Activated naive CD4-positive, alpha-beta T cell treated with anti-CD3 and anti-CD28 coated beads, Interleukin-2, amount 50 U/mL, for 72 hours (primary cell): Measurements from ENCODE around the gene KRTAP5-6. TPM values are rescaled to one million over a fixed set of nuclear protein-coding genes. Genes with fewer than 3 reads are reported as not detected.

Source experiments
- ATAC-seq, 2 donors: fragments of 150-1000 bp; cut with Tn5 transposase; 2 replicates each; pipeline ENCODE4 v1.10.0; 2021; ENCODE audit warnings: mild to moderate bottlenecking in 2 of 2, moderate library complexity in 2 of 2
- DNase-seq, 2 donors: peaks; one replicate each; pipeline ENCODE4 v3.0.0; 2021 to 2022; ENCODE audit warnings: low spot score in 2 of 2
- H3K27ac Mint-ChIP-seq, 2 donors: one replicate each; pipeline ENCODE4 v1.8.0; 2022; ENCODE audit warnings: mild to moderate bottlenecking in 2 of 2, mixed read lengths in 2 of 2
- H3K36me3 Mint-ChIP-seq, 2 donors: one replicate each; pipeline ENCODE4 v1.8.0; 2022; ENCODE audit warnings: mixed read lengths in 2 of 2
- H3K9me3 Mint-ChIP-seq, 2 donors: one replicate each; pipeline ENCODE4 v1.8.0; 2022; ENCODE audit warnings: mixed read lengths in 2 of 2
- total RNA-seq, 2 donors: library from RNA; stranded (reverse); gene quantifications; one replicate each; pipeline ENCODE4 v1.2.3, GENCODE V29; 2022

Gene KRTAP5-6
- total RNA-seq, 2 donors from 2014 or later: not detected

DNA sequence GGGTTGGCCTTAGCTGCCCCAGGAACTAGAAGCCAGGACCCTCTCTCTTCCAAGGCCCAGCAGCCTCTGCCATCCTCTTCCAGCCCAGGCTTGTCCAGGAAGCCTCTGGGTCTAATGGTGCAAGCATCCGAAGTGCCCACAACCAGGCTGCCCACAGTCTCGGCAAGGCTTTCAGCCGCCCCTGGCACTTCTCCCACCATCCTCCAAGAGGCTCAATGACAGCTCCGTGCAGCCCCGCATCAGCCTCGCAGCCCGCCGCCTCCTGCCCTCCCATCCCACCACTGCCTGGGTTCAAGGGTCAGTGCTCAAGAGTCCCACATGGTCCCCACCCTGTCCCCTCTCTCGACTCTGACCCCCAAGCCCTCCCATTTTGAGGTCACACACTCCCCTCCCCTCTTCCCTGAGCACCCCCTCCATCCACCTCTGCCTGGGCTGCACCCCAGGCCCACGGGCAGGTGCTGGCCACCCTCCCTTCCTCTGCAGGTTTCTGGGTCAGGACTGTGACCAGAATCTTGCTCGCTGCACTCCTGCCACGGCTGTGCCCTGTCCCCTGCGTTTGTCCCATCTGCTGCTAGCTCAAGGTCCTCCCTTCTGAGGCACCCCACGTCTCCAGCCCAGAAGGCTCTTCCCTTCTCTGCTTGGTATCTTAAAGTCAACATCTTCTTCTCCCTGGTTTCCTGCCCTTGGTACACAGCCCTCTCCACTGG is 36.2 kb downstream of the KRTAP5-6 start:
- no peak for ATAC-seq
- DNase-seq: peak in 1 of 2 donors; percentile 47
- H3K27ac Mint-ChIP-seq: peak overlapping the region in 1 of 2 donors; percentile 20
- H3K9me3 Mint-ChIP-seq: peaks cover 14 to 25% of the 10 kb centered on the region in 2 donors
- H3K36me3 Mint-ChIP-seq: no peaks in the 10 kb centered on the region

- no peaks in the 10 kb centered on the region for H3K36me3 Mint-ChIP-seq
- H3K27ac Mint-ChIP-seq: peak overlapping the region in 1 of 2 donors; percentile 20
- no peak for ATAC-seq
Observed at GRCh38 chr11:1733716-1734640, 37.0 kb downstream of the KRTAP5-6 start.

GRCh38 chr11:1734641-1735081 is 37.7 kb downstream of the KRTAP5-6 start:
- Mint-ChIP-seq H3K9me3 (peaks cover 14 to 25% of the 10 kb centered on the region in 2 donors), H3K27ac (no peak overlapping the region), H3K36me3 (no peaks in the 10 kb centered on the region)
- no peak for ATAC-seq
- peak in 1 of 2 donors; percentile 33 for DNase-seq

More at GRCh38 chr11:1733716-1734640, 37.0 kb downstream of the KRTAP5-6 start:
- DNase-seq: peak in 1 of 2 donors; percentile 45
- H3K9me3 Mint-ChIP-seq: peaks cover 14 to 25% of the 10 kb centered on the region in 2 donors

- H3K36me3 Mint-ChIP-seq: no peaks in the 10 kb centered on the region
- ATAC-seq (no peak), DNase-seq (no peak)
- H3K27ac Mint-ChIP-seq: no peak overlapping the region
- peaks cover 14 to 25% of the 10 kb centered on the region in 2 donors for H3K9me3 Mint-ChIP-seq
Observed at GRCh38 chr11:1735271-1735670, 38.3 kb downstream of the KRTAP5-6 start.

GRCh38 chr11:1736447-1736992 is 39.5 kb downstream of the KRTAP5-6 start:
- DNase-seq: peak in 1 of 2 donors; percentile 21
- H3K36me3 Mint-ChIP-seq: no peaks in the 10 kb centered on the region
- H3K27ac Mint-ChIP-seq: no peak overlapping the region
- H3K9me3 Mint-ChIP-seq: peaks cover 10 to 18% of the 10 kb centered on the region in 2 donors
- ATAC-seq: no peak

GRCh38 chr11:1737080-1737757 is 40.2 kb downstream of the KRTAP5-6 start:
- no peak overlapping the region for H3K27ac Mint-ChIP-seq
- ATAC-seq (no peak), DNase-seq (peak in 1 of 2 donors; percentile 1)
- H3K9me3 Mint-ChIP-seq: peaks cover 8 to 17% of the 10 kb centered on the region in 2 donors
- no peaks in the 10 kb centered on the region for H3K36me3 Mint-ChIP-seq

GRCh38 chr11:1738380-1738779 is 41.4 kb downstream of the KRTAP5-6 start:
- DNase-seq (peak in 1 of 2 donors; percentile 30), ATAC-seq (no peak)
- Mint-ChIP-seq H3K36me3 (no peaks in the 10 kb centered on the region), H3K9me3 (peaks cover 8 to 17% of the 10 kb centered on the region in 2 donors), H3K27ac (no peak overlapping the region)

GRCh38 chr11:1739576-1739975 is 42.6 kb downstream of the KRTAP5-6 start:
- H3K27ac Mint-ChIP-seq: no peak overlapping the region
- DNase-seq: peak in 1 of 2 donors; percentile 26
- peaks cover 8 to 17% of the 10 kb centered on the region in 2 donors for H3K9me3 Mint-ChIP-seq
- no peaks in the 10 kb centered on the region for H3K36me3 Mint-ChIP-seq
- no peak for ATAC-seq

- H3K36me3 Mint-ChIP-seq: no peaks in the 10 kb centered on the region
- H3K27ac Mint-ChIP-seq: no peak overlapping the region
- peak in 1 of 2 donors; percentile 26 for DNase-seq
- no peak for ATAC-seq
- H3K9me3 Mint-ChIP-seq: peaks cover 11 to 12% of the 10 kb centered on the region in 2 donors
Observed at GRCh38 chr11:1740786-1741530, 44.0 kb downstream of the KRTAP5-6 start.

DNA sequence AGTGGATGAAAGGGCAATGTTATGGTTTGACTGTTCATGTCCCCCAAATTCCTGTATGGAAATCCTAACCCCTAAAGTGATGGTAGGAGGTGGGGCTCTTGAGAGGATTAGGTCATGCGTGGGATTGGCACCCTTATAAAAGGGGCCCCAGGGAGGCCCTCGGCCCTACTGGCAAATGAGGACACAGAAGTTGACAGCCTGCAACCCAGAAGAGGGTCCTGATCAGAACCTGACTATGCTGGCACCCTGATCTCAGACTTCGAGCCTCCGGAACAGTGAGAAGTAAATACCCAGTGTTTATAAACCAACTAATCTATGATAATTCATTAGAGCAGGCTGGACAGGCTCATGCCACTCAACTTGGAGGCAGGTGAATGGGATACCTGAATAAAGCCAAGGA is 44.7 kb downstream of the KRTAP5-6 start:
- DNase-seq (peak in 1 of 2 donors; percentile 14), ATAC-seq (no peak)
- H3K36me3 Mint-ChIP-seq: no peaks in the 10 kb centered on the region
- H3K9me3 Mint-ChIP-seq: peaks cover 8 to 9% of the 10 kb centered on the region in 2 donors
- no peak overlapping the region for H3K27ac Mint-ChIP-seq

GRCh38 chr11:1742371-1742770 is 45.4 kb downstream of the KRTAP5-6 start:
- H3K36me3 Mint-ChIP-seq: no peaks in the 10 kb centered on the region
- ATAC-seq (peak; percentile 46 to 74), DNase-seq (peak in 1 of 2 donors; percentile 31)
- no peak overlapping the region for H3K27ac Mint-ChIP-seq
- H3K9me3 Mint-ChIP-seq: peaks cover 5 to 9% of the 10 kb centered on the region in 2 donors

GRCh38 chr11:1742869-1743584 is 46.0 kb downstream of the KRTAP5-6 start:
- Mint-ChIP-seq H3K27ac (no peak overlapping the region), H3K36me3 (no peaks in the 10 kb centered on the region), H3K9me3 (peaks cover 5 to 9% of the 10 kb centered on the region in 2 donors)
- ATAC-seq (no peak), DNase-seq (no peak)

GRCh38 chr11:1743585-1744136 is 46.7 kb downstream of the KRTAP5-6 start:
- ATAC-seq (no peak), DNase-seq (peak in 1 of 2 donors; percentile 40)
- no peaks in the 10 kb centered on the region for H3K36me3 Mint-ChIP-seq
- peaks cover 5 to 9% of the 10 kb centered on the region in 2 donors for H3K9me3 Mint-ChIP-seq
- no peak overlapping the region for H3K27ac Mint-ChIP-seq

GRCh38 chr11:1744137-1744886 is 47.3 kb downstream of the KRTAP5-6 start:
- no peak overlapping the region for H3K27ac Mint-ChIP-seq
- DNase-seq (peak in 1 of 2 donors; percentile 23), ATAC-seq (no peak)
- peaks cover 5 to 9% of the 10 kb centered on the region in 2 donors for H3K9me3 Mint-ChIP-seq
- no peaks in the 10 kb centered on the region for H3K36me3 Mint-ChIP-seq
